ELF-1 (cell line): ENCODE data around the gene UBE2J2.
"Not testable (repeated sequence)": the region's sequence is repeated elsewhere in the genome, so short reads cannot be mapped to it uniquely, and the experiment has no call there.

ENCODE experiments used
- DNase-seq: peaks from one replicate; pipeline ENCODE4 v3.0.0-alpha.2; 2016; ENCODE audit warnings: low read depth, low spot score

The UBE2J2 gene

DNA sequence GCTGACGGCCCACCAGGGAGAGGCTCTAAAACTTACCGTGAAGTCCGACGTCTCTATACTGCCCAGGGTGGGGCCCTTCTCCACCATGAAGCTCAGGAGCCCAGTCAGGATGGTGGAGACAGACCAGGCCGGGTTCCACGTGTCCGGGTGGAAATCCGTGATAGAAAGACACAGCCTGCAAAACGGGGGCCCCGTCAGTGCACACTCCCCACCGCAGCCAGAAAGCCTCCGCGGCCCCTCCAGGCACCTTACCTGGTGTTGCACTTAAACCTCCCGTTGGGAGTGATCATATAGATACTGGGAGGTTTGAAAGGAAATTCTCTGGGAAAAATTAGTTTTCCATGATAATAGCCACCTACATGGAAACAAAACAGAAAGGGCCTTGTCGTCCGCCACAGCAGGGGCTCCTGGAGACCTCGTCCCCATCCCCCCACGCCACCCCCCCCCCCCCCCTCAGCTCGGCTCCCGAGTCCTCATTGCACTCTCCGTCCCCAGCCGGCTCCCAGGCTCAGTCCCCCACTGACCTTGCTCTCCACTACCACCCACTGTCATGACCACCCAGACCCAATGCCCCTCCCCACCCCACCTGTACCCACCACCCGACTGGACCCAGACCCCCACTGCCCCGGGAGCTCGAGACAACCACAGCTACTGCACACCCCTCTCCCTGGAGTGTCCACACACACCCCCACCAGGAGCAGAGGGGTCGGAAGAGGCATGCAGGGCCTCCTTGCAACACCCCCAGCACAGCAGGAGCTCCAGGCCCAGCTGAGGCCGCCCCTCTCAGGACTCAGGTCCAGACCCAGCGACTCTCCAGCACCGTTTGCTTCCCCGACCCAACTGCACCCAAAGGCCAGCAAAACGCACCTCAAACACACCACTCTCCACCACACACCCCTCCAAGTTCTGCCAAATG, 16.4 kb downstream of the UBE2J2 start:
- DNase-seq: no peak

DNA sequence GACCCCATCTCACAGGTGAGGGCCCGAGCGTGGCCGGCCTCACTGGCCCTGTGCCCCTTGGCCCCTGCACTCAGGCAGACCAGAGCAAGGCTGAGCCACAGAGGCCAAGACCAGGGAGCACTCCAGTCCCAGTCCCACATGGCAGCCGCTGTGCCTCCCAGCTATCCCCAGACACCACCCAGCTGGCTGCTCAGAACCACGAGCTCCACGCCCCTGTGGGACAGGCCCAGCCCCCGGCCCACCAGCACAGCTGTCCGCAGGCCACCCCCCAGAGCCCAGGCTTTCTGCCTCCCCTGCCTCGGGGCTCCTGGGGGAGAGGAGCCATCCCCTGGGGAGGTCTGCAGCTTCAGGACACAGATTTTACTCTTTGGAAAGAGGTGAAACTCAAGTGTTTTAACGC, 18.0 kb downstream of the UBE2J2 start:
- no peak for DNase-seq

DNA sequence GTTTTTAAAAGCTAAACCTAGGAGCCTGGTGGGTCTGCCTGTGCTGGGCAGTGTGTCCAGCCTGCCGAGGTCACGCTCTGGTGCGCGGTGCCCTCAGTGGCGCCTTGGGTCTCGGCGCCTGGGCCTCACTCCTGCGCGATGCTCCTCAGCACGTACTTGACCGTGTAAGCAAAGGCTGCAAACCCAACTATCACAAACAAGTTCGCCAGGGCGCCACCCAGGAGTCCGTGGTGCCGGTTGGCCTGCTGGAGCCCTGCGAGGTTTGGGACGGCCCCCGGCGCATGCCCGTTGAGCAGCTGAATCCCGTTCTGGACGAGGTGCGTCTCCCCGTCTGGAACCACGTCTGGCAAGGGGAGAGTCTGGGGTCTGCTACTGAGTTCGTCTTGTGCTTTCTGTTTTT, 18.6 kb downstream of the UBE2J2 start:
- DNase-seq: no peak

- DNase-seq: no peak
These were observed 19.0 kb downstream of the UBE2J2 start for GRCh38 chr1:1254667-1254998.

DNA sequence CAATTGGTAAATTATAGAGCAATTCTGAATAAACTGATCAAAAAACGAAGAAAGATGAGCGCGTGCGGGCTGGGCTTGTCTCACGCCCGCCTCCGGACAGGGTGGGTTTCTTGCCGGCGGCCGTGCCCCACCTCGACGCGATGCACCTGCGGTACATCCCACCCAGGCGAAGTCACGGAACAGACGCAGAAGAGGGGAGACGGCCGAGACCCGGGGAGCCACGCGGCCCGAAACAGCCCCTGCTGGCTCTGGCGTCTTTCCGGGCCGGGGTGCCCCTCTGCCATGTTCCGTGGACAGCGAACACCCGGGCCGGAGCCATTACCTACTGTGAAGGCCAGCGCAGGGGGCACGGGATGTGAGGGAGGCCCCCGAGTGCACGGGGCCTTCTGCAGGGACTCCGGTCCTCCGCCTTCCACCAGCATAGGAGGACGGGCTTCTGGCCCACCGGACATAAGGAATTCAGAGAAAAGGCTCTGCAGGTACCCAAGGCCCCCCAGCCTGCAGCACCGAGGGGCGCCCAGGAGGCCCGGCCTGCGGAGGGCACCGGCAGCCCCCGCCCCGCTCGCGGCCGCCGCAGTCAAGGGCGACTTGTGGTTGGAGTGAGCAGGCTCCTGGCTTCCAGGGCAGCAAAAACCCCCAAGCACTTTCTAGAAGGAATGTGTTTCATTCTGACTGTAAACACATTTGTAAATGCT, 19.5 kb downstream of the UBE2J2 start:
- no peak for DNase-seq

GRCh38 chr1:1253314-1253713, 20.3 kb downstream of the UBE2J2 start:
- no peak for DNase-seq

DNA sequence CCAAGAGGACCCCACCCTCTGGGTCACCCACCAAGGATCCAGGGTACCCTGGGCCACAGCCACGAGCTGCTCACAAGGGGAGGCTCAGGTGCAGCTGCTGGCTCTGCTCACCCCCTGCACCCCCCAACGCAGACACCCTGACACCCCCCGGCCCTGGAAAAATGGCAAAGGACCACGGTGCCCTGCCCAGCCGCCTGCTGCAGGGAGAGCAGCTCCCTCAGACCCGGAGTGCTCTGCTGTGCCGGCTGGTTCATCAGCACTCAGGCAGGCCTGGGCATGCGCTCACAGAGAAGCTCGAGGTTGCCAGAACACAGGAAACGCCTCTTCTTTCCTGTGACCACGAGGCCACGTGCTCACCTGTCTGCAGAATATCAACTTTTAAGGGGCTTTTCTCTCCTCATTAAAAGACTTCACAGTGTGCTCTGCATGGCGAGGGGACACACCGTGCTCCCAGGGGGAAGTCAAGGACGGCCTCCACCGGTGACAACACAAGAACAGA, 22.8 kb downstream of the UBE2J2 start:
- no peak for DNase-seq

- not testable (repeated sequence) for DNase-seq
These were observed 25.4 kb downstream of the UBE2J2 start for GRCh38 chr1:1248009-1248913.

- DNase-seq: no peak
These were observed 26.2 kb downstream of the UBE2J2 start for GRCh38 chr1:1247341-1247913.

GRCh38 chr1:1246577-1247340, 26.9 kb downstream of the UBE2J2 start, which contains the start of gene C1QTNF12:
Gene C1QTNF12, minus strand, starts transcription at chr1:1246722. Its CDS starts 32 bp downstream, at chr1:1246690.
- no peak for DNase-seq

DNA sequence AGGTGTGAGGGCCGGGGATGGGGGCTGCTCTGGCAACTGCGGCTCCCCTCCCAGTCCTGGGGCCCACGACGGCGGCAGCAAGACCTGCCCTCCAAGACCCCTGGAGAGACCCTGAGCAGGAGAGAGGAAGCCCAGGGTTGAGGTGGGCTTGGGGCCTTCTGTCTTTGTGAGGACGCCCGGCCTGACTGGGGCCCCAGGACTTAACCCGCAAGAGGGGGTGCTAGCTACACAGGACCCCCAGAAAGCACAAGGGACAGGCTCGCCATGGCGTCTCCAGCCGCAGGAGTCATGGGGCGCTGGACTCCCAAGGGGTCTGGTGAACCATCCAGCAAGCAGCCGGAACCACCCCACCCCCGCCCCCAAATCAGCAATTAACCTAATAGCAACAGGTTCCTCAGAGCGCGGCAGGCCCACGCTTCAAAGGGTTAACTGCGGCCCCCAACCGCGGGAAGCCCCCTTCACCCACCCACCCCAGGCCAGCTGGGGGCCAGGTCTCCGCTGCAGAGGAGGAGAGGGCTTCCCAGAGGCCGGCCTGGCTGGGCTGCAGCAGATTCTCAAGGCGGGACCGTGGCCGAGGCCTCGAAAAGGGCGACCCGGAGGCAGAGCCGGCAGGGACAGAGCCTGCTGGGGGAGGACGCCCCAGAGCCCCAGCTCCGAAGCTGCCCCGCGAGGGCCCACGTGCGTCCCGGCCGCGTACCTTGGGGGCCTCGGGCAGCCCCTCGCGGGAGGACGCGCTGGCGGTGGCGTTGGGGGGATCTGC, 27.7 kb downstream of the UBE2J2 start:
- DNase-seq: no peak

DNA sequence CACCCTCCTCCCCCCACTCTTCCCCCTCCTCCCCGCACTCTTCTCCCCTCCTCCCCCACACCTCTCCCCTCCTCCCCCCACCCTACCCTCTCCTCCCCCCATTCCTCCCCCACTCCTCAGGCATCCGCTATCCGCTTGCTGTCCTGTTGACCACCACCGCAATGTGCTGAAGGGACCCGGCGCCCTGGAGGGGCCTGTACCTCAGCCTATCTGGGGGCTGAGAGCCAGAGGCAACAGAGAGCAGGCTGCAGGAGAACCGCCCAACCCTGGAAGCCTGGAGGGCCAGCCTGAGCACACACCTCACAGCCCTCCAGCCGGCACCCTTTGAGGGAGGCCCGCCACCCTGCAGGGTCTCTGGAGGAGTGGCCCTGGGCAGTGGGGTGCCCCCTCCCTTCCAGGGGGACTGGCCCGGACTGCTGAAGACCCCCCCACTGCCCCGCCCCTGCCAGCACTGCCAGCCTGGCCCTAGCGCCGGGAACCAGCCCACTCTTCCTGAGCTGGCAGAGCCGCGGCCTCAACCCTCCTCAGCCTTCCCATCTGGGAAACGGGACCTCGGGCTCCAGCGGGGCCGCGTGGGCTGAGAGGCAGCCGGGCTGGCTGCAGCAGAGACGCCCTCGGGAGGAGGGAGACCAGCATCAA, 28.4 kb downstream of the UBE2J2 start:
- DNase-seq: no peak

DNA sequence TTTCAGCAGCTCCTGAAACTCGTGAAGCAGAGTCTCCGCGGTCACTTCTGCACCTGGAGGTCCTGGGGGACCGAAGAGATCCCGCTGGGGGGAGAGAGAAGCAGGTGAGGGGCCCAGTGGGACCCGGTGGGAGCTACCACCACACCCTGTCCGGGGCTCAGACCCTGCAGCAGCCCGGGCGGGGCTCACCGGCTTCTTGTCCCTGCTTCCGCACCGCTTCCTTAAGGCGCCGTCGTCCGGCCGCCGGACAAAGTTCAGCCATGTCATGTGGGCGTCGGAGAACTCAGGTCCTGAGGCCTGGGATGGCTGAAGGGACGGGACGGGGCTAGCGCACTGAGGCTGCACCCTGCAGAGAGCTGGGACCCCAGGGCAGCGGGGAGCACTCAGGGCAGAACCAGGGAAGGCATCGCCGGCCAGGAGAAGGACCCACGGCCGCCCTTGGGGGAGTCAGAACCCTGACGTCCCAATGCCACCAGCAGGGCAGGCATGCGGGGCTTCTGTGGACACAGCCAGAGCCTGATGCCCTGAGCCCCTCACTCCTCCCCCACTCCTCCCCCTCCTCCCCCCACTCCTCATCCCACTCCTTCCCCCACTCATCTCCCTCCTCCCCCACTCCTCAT, 29.4 kb downstream of the UBE2J2 start:
- no peak for DNase-seq

GRCh38 chr1:1243807-1244191, 29.9 kb downstream of the UBE2J2 start:
- no peak for DNase-seq

DNA sequence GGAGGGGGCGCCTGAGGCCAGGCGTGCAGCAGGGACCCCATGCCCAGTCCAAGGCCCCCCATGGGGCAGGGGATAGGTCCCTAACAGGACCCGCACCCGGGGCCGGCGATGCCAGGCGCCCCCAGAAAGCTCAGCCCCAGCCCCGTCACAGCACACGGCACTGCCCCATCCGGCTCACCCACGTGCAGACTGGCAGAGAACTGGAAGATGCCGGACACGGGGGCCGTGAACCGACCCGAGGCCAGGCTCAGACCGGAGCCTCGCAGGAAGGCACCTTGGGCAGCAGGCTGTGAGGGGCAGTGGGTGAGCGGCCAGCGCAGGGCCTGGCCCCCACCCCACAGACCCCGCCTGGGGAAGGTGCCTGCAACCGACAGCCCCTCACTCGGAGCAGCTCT, 30.4 kb downstream of the UBE2J2 start:
- DNase-seq: no peak

- no peak for DNase-seq
These were observed 31.0 kb downstream of the UBE2J2 start for GRCh38 chr1:1242461-1243265.

- no peak for DNase-seq
These were observed 31.9 kb downstream of the UBE2J2 start for GRCh38 chr1:1241588-1242219.
